PFSK-1 (cell line): Measurements from ENCODE around the gene ITIH5.

Experiments used
- FOXP2 ChIP-seq: optimal IDR thresholded peaks from 2 replicates; pipeline ENCODE3; 2011; ENCODE audit warnings: borderline replicate concordance, control low read depth, inconsistent platforms; ENCODE audit not compliant: insufficient read depth; ENCODE audit errors: extremely low read length, extremely low read depth
- POLR2AphosphoS5 ChIP-seq: IDR thresholded peaks from 2 replicates; pipeline ENCODE4 v1.6.1; 2012; ENCODE audit warnings: low read depth, mild to moderate bottlenecking, control low read depth, low read length, moderate library complexity
- REST ChIP-seq, 2 experiments: IDR thresholded peaks; 2 replicates each; pipeline versions ENCODE4 v1.6.1 to v1.8.0; 2011 to 2012; ENCODE audit warnings: low read depth in 2 of 2, low read length in 2 of 2, control low read depth in 1 of 2, inconsistent platforms in 1 of 2, mild to moderate bottlenecking in 1 of 2, moderate library complexity in 1 of 2; ENCODE audit not compliant: insufficient read depth in 1 of 2
- SIN3A ChIP-seq: IDR thresholded peaks from 2 replicates; pipeline ENCODE4 v1.6.1; 2012; ENCODE audit warnings: mild to moderate bottlenecking, low read length, moderate library complexity, borderline replicate concordance; ENCODE audit not compliant: insufficient read depth
- TAF1 ChIP-seq: IDR thresholded peaks from 2 replicates; pipeline ENCODE4 v1.6.1; 2012; ENCODE audit warnings: low read length, control low read depth, borderline replicate concordance; ENCODE audit not compliant: insufficient read depth

Gene ITIH5

GRCh38 chr10:7679256-7679655, 12.5 kb upstream of the ITIH5 start:
- TF ChIP-seq POLR2AphosphoS5 (no peak), TAF1 (no peak), FOXP2 (no peak), REST (IDR thresholded peaks at IDR 0.05; ENCODE audit: insufficient read depth in 1 of 2, low read depth in 2 of 2, low read length in 2 of 2) (no peak), SIN3A (no peak)

GRCh38 chr10:7672341-7673134, 5.8 kb upstream of the ITIH5 start:
- TF ChIP-seq POLR2AphosphoS5 (no peak), REST (IDR thresholded peaks at IDR 0.05; ENCODE audit: insufficient read depth in 1 of 2, low read depth in 2 of 2, low read length in 2 of 2) (no peak)

- TF ChIP-seq TAF1: no peak
- TF ChIP-seq SIN3A: no peak
- no peak for TF ChIP-seq REST (IDR thresholded peaks at IDR 0.05; ENCODE audit: insufficient read depth in 1 of 2, low read depth in 2 of 2, low read length in 2 of 2)
- TF ChIP-seq FOXP2: no peak
- TF ChIP-seq POLR2AphosphoS5: no peak
Observed at GRCh38 chr10:7670157-7670556, 3.4 kb upstream of the ITIH5 start.

- TF ChIP-seq REST (IDR thresholded peaks at IDR 0.05; ENCODE audit: insufficient read depth in 1 of 2, low read depth in 2 of 2, low read length in 2 of 2): no peak
- no peak for TF ChIP-seq TAF1
- no peak for TF ChIP-seq SIN3A
Observed at GRCh38 chr10:7667262-7668141, 736 bp upstream of the ITIH5 start.
